Progenitor cell of endocrine pancreas (in vitro differentiated cells): ENCODE data around the gene RPS3A. TPM values are rescaled to one million over a fixed set of nuclear protein-coding genes. Genes with fewer than 3 reads are reported as not detected.
"Not testable (repeated sequence)": the region's sequence is repeated elsewhere in the genome, so short reads cannot be mapped to it uniquely, and the experiment has no call there.

Source experiments
- DNase-seq: peaks from one replicate; pipeline ENCODE4 v3.0.0; 2021; ENCODE audit warnings: low spot score; ENCODE audit not compliant: unreplicated experiment
- H3K27ac Mint-ChIP-seq: 2 replicates; pipeline ENCODE4 v1.8.0; 2021; ENCODE audit warnings: mild to moderate bottlenecking, moderate library complexity, mixed read lengths
- H3K27me3 Mint-ChIP-seq: 2 replicates; pipeline ENCODE4 v1.8.0; 2021; ENCODE audit warnings: mixed read lengths
- H3K36me3 Mint-ChIP-seq: 2 replicates; pipeline ENCODE4 v1.8.0; 2022; ENCODE audit warnings: mixed read lengths; ENCODE audit not compliant: insufficient read depth
- H3K4me1 Mint-ChIP-seq: 2 replicates; pipeline ENCODE4 v1.8.0; 2021; ENCODE audit warnings: low read depth, mixed read lengths
- H3K4me3 Mint-ChIP-seq: 2 replicates; pipeline ENCODE4 v1.8.0; 2021; ENCODE audit warnings: low read depth, mild to moderate bottlenecking, moderate library complexity, mixed read lengths
- H3K9me3 Mint-ChIP-seq: 2 replicates; pipeline ENCODE4 v1.8.0; 2021; ENCODE audit warnings: low read depth, mixed read lengths
- total RNA-seq: library from RNA; stranded (reverse); gene quantifications from 2 replicates; pipeline ENCODE4 v1.2.1, GENCODE V29; 2021
- TF ChIP-seq, protein P1 (sequence below): fragments of 200-600 bp; sonication (generic); IDR thresholded peaks from one replicate; pipeline ENCODE4 v1.5.0; 2021; ENCODE audit warnings: antibody characterized with exemption, mild to moderate bottlenecking; ENCODE audit not compliant: unreplicated experiment

The RPS3A gene
- total RNA-seq, 1 donor from 2014 or later = 2,102 TPM

DNA sequence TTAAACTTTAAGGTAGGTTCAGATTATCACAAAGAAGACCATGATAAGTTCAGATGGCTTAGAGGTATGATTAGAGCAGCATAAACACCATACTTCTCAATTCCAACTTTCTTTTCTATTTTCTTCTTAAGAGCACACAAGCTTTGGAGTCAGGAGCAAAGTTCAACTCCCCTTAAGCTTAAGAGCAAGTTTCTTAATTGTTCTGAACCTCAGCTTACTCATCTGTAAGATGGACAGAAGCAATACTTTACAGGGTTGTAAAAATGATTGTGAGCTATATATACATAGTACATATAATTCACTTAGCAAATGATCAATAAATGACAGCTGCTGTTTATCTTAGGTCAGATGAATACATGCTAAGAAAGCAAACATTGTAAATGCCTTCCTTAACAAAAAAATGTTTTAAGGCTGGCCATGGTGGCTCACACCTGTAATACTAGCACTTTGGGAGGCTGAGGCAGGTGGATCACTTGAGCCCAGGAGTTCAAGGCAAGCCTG, 25.0 kb upstream of the RPS3A start:
- no peaks in the 10 kb centered on the region for H3K27me3 Mint-ChIP-seq
- TF ChIP-seq, protein P1, sequence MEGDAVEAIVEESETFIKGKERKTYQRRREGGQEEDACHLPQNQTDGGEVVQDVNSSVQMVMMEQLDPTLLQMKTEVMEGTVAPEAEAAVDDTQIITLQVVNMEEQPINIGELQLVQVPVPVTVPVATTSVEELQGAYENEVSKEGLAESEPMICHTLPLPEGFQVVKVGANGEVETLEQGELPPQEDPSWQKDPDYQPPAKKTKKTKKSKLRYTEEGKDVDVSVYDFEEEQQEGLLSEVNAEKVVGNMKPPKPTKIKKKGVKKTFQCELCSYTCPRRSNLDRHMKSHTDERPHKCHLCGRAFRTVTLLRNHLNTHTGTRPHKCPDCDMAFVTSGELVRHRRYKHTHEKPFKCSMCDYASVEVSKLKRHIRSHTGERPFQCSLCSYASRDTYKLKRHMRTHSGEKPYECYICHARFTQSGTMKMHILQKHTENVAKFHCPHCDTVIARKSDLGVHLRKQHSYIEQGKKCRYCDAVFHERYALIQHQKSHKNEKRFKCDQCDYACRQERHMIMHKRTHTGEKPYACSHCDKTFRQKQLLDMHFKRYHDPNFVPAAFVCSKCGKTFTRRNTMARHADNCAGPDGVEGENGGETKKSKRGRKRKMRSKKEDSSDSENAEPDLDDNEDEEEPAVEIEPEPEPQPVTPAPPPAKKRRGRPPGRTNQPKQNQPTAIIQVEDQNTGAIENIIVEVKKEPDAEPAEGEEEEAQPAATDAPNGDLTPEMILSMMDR = no peak
- no peak overlapping the region for H3K4me3 Mint-ChIP-seq
- no peaks in the 10 kb centered on the region for H3K4me1 Mint-ChIP-seq
- DNase-seq = no peak
- no peaks in the 10 kb centered on the region for H3K9me3 Mint-ChIP-seq
- H3K36me3 Mint-ChIP-seq = no peaks in the 10 kb centered on the region
- H3K27ac Mint-ChIP-seq = no peak overlapping the region

DNA sequence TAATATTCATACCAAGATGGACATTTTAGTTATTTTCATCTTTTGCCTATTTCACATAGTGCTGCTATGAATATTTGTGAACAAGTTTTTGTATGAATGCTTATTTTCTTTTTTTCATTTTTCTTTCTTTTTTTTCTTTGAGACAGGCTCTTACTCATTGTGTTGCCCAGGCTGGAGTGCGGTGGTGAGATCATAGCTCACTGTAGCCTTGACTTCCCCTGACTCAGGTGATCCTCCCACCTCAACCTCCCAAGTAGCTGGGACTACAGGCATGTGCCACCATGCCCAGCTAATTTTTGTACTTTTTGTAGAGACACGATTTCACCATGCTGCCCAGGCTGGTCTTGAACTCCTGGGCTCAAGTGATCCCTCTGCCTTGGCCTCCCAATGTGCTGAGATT, 21.4 kb upstream of the RPS3A start:
- DNase-seq, H3K4me1 Mint-ChIP-seq, H3K36me3 Mint-ChIP-seq, H3K9me3 Mint-ChIP-seq, H3K27ac Mint-ChIP-seq, H3K27me3 Mint-ChIP-seq, H3K4me3 Mint-ChIP-seq: not testable (repeated sequence)

DNA sequence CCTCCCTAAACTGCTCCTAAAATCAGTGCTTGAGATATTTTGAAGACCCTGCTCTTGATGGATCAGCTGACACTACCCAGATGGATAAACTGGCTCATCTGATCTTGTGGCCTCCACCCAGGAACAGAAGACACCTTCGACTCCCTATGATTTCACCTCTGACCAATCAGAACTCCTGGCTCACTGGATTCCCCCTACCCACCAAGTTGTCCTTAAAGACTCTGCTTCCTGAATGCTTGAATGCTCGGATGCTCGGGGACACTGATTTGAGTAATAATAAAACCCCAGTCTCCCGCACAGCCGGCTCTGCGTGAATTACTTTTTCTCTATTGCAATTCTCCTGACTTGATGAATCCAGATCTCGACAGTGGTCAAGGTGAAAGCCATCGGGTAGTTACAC, 12.0 kb upstream of the RPS3A start:
- TF ChIP-seq, protein P1 = no peak
- Mint-ChIP-seq H3K36me3 (no peaks in the 10 kb centered on the region), H3K4me3 (no peak overlapping the region), H3K27me3 (no peaks in the 10 kb centered on the region), H3K27ac (peak overlapping the region; percentile 68), H3K4me1 (peaks cover 3% of the 10 kb centered on the region), H3K9me3 (no peaks in the 10 kb centered on the region)
- no peak for DNase-seq

DNA sequence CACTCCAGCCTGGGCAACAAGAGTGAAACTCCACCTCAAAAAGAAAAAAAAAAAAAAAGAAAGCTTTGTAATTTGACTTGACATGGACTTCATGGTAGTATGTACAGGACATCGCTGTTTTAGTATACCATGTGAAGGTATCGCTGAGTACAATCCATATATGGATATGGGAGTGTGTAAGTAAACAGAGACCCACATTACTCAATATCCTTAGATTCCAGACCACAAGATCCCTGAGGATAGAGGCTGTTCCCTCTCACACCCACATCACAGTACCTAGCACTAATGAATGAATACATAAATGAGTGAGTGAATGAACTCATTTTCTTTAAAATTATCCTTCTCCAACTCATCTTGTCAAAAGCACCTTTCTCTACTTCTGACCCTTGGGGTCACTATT, 8.4 kb upstream of the RPS3A start:
- no peaks in the 10 kb centered on the region for H3K36me3 Mint-ChIP-seq
- no peak overlapping the region for H3K27ac Mint-ChIP-seq
- TF ChIP-seq, protein P1 = no peak
- no peaks in the 10 kb centered on the region for H3K27me3 Mint-ChIP-seq
- DNase-seq = no peak
- peaks cover 6% of the 10 kb centered on the region for H3K4me1 Mint-ChIP-seq
- H3K9me3 Mint-ChIP-seq = no peaks in the 10 kb centered on the region
- no peak overlapping the region for H3K4me3 Mint-ChIP-seq

DNA sequence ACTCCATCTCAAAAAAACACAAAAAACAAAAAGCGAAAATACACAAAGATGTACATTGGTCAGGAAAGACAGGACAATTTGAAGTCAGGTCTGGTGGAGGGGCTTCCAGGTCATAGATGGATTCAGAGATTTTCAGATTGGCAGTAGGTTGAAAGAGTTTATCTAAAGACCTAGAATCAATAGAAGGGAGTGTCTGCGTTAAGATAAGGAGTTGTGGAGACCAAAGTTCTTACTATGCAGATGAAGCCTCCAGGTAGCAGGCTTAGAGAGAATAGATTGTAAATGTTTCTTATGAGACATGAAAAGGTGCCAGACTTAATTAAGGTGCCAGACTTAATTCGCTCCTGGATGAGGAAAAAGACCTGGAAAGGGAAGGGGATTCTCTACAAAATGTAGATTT, 6.9 kb upstream of the RPS3A start:
- Mint-ChIP-seq H3K36me3 (no peaks in the 10 kb centered on the region), H3K4me3 (no peak overlapping the region), H3K27me3 (no peaks in the 10 kb centered on the region), H3K27ac (peak overlapping the region; percentile 23), H3K9me3 (no peaks in the 10 kb centered on the region), H3K4me1 (peaks cover 6% of the 10 kb centered on the region)
- TF ChIP-seq, protein P1 = no peak
- no peak for DNase-seq

DNA sequence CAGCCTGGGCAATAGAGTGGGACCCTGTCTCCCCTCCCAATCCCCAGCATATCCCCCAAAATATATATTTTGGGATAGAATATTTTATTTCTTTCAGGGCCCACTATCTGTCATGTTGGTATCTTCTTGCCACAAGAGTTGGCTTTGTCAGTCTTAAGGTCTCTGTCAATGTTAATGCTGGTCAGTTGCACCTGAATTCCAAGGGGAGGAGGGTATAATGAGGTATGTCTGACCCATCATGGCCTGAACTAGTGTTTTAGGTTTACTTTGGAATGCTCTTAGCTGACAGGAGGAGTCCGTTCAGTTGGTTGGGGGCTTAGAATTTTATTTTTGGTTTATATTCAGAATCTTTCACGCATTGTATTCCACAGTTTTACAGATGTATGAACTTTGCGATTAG, 6.2 kb upstream of the RPS3A start:
- TF ChIP-seq, protein P1 = no peak
- Mint-ChIP-seq H3K36me3 (no peaks in the 10 kb centered on the region), H3K27ac (no peak overlapping the region), H3K4me3 (no peak overlapping the region), H3K27me3 (no peaks in the 10 kb centered on the region), H3K4me1 (peaks cover 6% of the 10 kb centered on the region), H3K9me3 (no peaks in the 10 kb centered on the region)
- no peak for DNase-seq
